HG02678 (cell line): ENCODE results near the gene MRNIP.

Source experiments
- ATAC-seq: cut with Tn5 transposase; IDR thresholded peaks from one replicate; pipeline ENCODE4 v1.9.1; 2021; ENCODE audit warnings: mild to moderate bottlenecking, moderate library complexity; ENCODE audit not compliant: unreplicated experiment

The MRNIP gene, protein sequence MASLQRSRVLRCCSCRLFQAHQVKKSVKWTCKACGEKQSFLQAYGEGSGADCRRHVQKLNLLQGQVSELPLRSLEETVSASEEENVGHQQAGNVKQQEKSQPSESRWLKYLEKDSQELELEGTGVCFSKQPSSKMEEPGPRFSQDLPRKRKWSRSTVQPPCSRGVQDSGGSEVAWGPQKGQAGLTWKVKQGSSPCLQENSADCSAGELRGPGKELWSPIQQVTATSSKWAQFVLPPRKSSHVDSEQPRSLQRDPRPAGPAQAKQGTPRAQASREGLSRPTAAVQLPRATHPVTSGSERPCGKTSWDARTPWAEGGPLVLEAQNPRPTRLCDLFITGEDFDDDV

DNA sequence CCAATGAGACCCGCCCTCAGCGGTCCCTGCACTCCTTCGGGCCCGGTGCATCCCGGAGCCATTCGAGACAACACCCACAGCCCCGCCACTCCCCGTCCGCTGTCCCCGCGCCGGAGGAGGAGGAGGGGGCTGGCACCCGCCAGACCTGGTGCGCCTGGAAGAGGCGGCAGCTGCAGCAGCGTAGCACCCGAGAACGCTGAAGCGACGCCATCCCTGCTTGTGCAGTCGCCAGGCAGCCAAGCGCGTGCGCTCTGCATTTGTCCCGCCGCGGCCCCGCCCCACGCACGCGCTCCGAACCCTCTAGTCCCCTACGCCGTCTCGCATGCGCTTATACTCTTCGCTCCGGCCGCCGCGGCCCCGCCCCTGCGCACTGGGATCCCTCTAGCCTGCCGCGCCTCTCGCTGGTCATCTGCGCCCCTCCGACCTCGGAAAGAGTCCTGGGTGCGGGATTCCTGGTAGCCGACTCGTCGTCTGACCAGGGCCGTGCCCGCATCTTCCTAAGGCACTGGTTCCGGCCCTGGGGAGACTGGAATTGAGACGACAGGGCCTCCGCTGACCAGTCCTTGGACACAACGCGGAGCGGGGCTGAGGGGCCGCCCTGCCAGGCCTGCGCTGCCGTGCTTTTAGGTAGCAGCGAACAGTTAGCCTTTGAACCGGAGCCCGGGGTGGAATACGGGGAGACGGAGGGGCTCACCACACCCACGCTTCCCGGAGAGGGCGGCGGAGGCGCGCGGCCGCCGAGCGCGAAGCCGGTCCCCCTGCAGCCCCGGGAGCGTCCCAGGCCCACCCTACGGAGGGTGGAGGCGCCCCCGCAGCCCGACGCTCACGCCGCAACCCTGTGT, at the start of gene MRNIP:
Gene MRNIP (minus strand): TSS at position 232 of the 842 bp plus-strand sequence. CDS start 21 bp downstream, at position 211.
- ATAC-seq: peak; percentile 94

DNA sequence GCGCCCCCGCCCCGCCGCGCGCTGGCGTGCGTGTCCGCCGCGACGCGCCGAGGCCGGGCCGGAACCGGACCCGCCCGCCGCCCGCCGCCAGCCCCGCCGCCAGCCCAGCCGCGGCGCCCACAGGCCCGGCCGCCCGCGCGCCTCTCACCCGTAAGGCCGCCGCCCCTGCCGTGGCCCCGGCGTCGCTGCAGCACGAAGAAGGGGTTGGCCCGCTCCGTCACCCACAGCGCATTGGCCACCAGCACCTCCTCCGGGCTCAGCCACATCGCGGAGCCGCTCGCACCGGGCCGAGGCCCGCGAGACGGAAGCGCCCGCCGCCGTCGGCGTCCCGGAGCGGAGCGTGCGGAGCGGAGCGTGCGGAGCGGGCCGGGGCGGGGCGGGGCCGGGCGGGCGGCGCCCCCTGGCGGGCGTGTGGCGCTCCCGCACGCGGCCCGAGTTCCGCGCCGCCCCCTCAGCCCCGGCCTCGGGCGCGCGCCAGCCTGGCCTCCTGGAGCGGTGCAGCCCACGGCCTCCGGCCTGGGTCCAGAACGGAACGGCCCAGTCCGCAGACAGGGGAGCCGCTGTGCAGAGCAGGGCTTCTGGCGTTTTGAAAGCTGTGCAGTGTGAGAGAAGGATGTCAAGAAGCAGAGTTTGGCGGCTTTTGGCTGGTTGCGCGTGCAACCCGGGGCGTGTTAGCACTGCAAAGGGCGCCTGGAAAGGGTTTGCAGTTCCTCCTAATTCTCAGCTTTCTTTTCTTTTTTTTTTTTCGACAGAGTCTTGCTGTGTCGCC, 49.1 kb upstream of the MRNIP start, which contains the start of gene TBC1D9B:
Gene TBC1D9B (minus strand): TSS at position 342 of the 769 bp plus-strand sequence. CDS start 76 bp downstream, at position 266.
- peak; percentile 87 for ATAC-seq

DNA sequence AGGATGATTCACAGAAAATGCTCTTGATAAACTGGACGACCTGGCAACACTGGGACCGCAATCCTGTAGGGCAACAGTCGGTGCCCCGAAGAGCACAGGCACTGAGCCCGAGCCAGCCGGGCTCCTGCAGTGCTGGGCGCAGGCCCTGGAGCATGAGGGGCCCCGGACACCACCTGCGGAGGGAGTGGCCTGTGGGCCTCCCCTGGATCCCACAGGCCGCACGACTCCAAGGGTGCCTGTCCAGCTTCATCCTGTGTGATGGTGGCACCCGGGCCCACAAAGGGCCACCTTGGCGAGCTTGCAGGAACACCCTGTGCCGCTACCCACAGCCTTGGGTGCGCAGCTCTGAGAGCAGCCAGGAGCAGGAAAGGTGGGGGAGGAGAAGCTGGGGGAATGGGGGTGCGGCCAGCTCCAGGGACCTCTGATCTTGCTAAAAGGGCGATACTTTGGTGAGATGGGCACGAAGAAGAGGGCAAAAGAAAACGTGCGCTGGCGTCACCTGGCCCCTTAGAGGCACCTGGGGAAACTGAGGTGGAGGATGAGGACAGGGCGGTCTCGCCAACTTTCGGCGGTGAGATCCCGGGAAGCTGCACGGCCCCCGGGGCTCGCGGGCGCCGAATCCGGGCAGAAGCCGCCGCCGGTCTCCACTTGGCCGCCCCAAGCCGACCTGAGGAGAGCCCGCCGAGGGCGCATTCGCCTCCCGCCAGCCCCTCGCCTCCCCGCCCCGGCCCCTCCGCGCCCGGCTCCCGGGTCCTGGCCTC, 48.4 kb upstream of the MRNIP start:
- no peak for ATAC-seq

DNA sequence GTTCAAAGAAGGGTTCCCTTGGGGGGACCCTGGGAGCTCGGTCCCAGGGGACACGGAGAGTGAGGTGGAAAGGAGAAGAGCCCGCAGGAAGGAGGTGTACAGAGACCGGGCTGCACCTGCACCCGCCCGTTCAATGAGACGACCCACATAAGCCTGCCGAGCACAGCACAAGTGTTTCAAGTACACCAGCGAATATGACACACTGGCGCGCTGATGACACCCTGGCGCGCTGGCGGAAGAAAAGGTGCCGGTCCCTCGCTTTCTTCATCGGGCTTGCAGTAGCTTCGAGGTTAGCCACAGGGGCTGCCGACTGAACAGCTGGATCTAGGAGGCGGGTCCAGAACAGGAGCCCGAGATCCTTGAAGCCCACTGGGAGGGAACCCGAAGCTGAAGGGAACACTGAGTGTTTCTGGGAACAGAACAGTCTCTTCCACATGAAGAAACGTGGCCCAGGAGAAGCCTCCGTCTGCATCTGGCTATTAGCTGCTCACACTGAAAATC, 47.7 kb upstream of the MRNIP start:
- no peak for ATAC-seq

DNA sequence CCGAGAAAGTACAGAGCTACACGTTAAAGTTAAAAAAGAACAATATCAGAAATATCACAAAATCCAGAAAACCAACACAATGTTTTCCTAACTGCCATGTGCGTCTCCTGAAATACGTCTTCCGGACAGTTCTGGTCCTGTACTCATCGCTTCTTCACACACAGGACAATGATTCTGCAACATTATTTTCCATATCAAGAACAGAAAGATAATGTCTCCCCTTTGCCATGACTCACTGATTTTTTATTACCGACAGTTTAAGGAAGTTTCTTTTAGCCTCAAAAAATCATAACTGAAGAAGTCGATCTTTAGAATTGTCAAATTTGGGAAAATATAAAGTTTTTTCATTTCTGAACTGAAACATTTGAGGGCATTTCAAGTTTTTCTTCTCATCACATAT, 46.5 kb upstream of the MRNIP start:
- no peak for ATAC-seq

DNA sequence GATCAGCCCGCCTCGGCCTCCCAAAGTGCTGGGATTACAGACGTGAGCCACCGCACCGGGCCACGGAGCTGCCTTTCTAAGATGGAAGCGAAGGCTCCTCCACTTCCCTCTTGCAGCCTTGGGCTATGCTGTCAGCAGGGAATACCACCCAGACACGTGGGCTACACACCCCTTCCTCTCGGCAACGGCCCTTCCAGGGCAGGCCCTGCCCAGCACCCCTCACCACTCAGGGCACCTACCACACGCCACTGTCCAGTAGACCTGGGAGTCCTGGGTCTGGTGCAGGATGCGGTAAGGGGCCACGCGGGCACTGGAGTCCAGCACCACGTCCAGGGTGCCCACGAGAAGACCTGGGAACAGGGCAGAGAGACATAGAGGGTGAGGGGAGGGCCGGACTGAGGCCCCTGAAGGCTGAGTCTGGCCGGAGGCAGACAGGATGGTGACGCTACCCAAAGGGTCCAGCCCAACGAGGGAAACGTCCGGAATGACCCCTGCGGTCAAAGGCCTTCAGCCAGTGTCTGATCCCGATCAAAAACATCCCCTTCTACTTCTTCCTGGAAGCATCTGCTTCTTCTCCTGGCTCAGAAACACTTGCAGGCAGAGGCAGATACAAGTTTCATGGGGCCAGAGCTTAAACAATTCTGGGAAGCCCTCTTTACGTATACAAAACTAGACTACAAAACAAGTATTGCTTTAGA, 46.0 kb upstream of the MRNIP start:
- ATAC-seq: no peak

DNA sequence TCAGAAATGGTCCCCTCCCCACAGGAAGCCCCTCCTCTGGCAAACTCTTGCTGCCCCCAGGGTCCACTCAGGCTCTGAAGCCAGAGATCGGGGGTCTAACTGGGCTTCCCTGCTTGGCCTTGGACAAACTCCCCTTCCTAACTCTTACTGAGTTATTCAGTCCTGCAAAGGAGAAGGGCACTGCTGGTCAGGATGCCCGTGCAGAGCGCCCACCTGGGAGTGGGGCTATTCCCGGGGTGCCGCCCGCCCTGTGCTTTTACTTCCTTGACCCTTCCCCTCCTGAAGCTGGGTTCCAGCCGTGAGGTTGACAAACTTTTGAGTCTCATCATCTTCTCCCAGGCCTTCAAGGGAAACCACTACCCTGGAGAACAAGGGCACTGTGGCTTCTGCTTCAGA, 44.1 kb upstream of the MRNIP start:
- ATAC-seq: no peak

DNA sequence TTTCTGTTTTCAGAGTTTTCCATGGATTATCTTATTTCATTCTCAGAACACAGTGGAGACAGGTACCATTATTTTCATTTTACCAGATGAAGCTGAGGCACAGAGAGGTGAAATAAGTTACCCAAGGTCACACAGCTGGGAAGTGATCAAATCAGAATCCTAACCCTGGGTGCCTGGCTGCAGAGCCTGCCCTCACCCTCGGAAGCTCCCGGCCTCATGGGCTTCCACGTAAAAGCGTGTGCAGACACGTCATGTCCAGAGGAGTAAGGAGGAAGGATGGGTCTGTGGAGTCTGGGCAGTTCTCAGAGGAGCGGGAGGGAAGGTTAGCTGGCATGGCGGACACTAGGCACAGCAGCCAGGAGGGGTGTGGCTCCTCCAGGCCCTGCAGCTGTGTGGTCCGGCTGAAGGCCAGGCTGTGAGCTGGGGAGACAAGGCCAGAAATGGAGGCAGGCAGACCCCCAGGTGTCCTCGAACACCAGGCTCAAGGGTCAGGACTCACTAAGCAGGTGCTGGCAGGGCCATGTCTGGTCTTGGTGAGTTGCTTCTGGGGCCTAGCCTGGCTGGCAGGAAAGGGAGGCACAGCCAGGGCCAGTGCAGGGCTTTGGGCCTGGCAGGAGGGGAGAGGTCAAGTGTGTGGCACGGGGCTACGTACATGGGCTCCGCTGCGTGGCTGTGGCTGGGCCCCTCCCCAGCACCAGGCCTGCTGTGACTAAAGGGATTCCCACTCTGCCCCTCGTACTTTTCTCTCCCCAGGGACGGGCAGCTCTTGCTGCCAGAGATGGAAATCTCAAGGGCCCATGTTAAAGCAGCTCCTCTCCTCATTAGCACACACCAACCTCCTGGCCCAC, 43.5 kb upstream of the MRNIP start:
- no peak for ATAC-seq

DNA sequence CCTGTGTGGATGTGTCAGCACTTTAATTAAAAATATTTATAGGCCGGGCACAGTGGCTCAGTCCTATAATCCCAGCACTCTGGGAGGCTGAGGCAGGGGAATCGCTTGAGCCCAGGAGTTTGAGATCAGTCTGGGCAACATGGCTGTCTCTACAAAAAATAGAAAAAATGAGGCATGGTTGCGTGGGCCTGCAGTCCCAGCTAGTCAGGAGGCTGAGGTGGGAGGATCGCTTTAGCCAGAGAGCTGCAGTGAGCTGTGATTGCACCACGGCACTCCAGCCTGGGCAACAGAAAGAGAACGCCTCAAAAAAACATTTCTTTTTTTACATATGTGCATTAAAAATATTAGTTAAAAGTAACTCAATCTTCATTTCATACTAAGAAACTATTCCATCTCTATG, 42.8 kb upstream of the MRNIP start:
- no peak for ATAC-seq

DNA sequence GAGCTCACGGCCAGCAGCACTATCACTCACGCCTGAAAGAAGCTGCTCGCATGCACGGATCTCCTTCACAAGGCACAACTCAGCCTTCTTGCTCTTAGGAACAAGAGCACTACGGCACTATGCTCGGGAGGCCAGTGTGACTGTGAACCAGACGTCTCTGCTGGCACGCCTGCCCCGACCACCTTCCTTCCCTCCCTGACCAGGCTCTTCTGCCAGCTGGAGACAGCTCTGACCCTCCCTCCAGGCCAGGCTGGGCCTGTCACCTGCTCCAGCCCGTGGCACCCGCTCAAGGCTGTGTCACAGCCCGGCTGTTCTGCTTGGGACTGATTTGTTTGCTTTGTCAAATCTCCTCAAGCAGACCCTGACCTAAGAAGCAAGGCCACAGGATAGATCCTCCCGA, 42.1 kb upstream of the MRNIP start:
- no peak for ATAC-seq

DNA sequence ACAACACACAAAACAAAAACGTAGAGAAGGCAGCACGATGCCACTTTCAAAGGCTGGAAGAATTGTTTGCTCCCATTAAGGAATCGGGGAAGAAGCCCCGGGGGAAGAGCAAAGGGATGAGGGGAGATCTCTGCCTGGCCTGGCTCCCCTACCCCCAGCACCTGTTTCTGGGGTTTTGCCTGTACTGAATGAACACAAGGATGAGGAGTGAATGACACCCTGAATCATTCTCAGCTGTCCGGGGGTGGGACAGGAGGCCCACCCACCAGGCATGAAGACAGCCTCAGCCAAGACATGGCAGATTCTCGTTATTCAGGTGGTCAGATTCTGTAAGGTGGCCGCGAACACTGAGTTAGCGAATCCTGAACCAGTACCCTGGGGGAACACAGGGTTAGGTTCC, 41.6 kb upstream of the MRNIP start:
- ATAC-seq: no peak

DNA sequence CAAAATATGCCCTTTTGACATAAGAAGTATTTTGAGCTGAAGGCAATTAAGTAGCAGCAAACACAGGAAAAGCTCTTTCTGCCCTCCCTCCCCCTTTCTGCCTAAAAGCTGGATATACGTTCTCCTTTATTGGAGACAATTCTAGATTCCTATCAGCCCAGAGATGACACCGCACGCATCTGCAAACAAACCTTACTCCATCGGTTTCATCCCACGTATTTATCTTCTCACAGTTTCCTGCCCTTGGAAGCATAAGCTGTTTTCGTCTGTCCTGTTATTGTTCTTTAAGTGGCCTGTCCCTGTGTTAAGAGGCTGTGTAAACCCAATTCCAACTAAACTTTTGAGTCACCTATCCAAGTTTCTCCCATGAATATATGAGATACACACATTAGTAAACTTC, 37.2 kb upstream of the MRNIP start:
- no peak for ATAC-seq

DNA sequence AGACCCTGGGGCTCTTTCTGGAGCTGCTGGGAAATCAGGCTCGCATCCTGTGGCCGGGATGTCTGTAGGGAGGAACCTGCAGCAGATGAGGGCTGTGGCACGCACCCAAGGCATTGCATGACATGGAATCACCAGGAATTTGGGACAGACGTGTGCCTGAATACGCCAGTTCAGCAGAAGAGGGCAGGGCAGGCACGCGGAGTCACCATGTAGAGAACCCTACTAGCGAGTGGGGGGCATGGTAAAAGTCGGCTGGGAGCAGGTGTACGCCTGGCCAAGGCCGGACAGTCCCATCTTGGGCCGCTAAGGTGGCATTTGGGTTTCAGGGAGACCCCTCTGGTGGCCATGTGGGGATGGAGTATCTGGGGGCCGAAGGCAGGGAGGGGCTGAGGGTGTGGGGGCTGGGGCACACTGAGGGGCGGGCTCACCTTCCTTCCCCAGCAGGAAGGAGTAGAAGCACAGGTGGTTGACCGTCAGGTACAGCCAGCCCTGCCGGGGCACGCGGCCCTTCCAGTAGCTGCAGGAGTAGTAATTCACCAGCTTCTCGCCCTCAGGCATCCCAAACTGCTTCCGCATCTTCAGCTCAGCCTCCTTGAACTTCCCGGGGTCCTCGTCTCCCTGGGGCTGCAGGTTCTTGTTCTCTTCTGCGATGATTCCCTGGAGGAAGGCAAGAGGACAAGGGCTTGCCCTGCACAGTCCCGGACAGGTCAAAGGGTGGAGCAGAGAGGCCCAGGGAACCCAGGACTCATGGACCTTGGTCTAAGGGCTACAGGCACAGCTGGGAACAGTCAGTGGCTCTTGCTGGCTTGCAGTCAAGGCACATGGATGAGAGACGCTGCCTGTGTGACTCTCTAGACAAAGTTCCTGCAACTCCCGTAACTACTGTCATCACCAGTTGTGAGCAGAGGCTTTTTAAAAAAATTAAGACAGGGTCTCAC, 35.6 kb upstream of the MRNIP start:
- no peak for ATAC-seq

DNA sequence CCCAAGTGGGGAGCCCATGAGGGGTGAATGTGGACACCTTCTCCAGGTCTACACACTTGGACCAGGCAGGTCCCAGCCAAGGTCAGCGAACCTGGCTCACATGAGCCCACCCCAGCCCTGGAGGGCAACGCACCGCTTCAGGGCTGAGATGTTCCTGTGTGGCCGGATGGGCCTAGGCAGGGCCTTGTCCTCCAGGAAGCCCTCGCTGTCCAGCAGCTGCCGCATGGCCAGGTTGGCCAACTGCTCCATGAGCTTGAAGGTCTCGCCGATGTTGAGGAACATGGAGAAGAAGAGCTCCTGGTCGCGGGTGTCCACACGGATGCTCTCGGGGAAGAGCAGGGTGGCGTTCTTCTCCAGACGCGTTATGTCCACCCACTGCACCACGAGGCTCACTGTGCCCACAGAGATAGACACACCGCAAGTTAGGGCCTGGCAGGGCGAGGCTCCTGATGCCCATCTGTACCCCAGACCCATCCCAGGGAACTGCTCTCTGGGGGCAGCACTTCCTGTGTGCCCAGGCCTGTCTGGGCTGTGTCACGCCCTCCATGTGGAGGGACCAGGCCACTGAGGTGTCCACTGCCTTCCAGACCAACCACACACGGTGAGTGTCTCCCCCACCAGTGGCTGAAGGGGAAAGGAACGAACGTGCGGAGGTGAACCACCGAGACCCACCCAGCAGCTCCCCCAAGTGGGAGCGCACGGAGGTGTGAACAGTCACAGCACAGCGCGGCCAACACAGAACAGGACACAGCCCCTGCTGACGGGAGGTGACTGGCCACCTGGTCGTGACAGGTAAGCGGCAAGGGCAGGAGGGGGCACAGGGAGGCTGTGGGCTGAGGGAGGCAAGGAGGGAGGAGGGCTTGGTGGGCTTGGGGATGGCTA, 34.7 kb upstream of the MRNIP start:
- no peak for ATAC-seq

DNA sequence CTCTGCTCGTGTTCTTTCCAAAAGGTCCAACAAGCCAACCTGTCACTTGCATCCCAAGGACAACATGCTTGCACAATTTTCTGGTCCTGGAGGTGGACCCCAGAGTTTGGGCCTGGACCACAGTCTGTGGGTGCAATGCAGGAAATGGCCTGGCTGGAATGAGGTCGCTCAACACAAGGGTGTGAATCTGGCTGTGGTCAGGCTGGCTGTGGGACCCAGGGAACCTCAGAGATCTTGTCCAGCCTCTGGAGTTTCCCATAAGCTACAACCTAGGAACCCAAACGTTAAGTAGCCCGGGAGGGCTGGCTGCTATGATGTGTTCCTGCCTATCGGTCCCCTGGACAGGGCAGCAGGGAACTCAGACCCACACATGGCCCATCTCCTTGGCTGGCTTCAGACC, 33.6 kb upstream of the MRNIP start:
- no peak for ATAC-seq

DNA sequence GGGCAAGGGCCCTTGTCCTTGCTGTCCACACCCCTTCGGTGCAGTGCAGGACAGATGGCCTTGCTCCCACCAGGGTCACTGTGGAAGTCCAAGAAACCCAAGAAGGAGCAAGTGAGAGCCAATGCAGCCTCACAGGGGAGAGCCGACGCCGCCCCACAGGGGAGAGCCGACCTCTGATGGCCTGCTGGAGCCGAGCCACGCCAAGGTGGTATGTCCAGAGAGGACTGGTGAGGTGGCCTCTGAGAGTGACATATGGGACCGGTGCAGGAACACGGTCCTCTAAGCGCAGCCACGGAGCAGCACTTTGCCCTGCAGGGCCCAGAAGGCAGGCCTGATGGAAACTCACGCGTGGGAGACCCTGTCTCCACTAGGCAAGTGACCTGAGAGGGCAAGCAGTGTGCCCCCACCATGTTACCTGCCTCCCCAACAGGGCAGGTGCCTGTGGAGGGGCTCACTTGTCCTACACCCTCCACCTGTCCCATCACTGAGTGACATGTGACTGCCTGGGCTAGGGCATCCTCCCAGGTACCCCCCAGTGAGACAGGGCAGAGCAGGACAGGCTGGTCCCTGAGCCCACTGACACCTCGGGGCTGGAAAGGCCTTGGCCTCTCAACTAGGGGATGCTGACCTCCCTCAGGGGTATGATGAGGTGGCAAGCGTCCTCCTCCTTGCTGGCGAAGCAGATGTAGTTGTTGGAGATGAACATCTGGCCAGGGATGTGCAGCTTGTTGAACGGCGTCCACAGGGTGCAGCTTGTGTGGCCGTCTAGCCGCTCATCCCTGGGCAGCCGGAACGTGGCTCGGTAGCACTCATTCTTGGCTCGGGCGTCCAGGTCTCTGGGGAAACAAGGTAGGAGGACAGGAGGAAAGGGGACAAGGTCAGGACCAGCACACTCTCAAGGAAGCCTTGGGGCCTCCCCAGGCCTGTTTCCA, 32.4 kb upstream of the MRNIP start:
- no peak for ATAC-seq
